Calu3 (cell line): ENCODE results near the gene AHI1. TPM values are rescaled to one million over a fixed set of nuclear protein-coding genes. Genes with fewer than 3 reads are reported as not detected.

Source experiments
- BruUV-seq: library from RNA; stranded (reverse); fragments of 400-500 nt; replicated peaks from 2 replicates; lab custom pipeline; 2021; lab: Mats Ljungman, UMichigan
- CTCF ChIA-PET: fragments of 300-600 bp; sonication (Branson Sonifier 250); formaldehyde crosslinking; loops from one replicate; lab custom pipeline; 2022; ENCODE audit warnings: antibody characterized with exemption; lab: Charles Lee
- DNase-seq: peaks from one replicate; pipeline ENCODE4 v3.0.0; 2022
- H3K27ac Mint-ChIP-seq: one replicate; pipeline ENCODE4 v1.8.0; 2022; ENCODE audit warnings: mixed read lengths; ENCODE audit not compliant: unreplicated experiment
- H3K27me3 Mint-ChIP-seq: one replicate; pipeline ENCODE4 v1.8.0; 2022; ENCODE audit warnings: mixed read lengths; ENCODE audit not compliant: unreplicated experiment
- H3K36me3 Mint-ChIP-seq: one replicate; pipeline ENCODE4 v1.8.0; 2022; ENCODE audit warnings: mild to moderate bottlenecking, moderate library complexity, mixed read lengths; ENCODE audit not compliant: insufficient read depth, unreplicated experiment
- H3K4me1 Mint-ChIP-seq: one replicate; pipeline ENCODE4 v1.8.0; 2022; ENCODE audit warnings: mild to moderate bottlenecking, low read depth, mixed read lengths; ENCODE audit not compliant: unreplicated experiment
- H3K4me3 Mint-ChIP-seq: one replicate; pipeline ENCODE4 v1.8.0; 2022; ENCODE audit warnings: mild to moderate bottlenecking, low read depth, moderate library complexity, mixed read lengths; ENCODE audit not compliant: unreplicated experiment
- H3K9me3 Mint-ChIP-seq: one replicate; pipeline ENCODE4 v1.8.0; 2022; ENCODE audit warnings: low read depth, mixed read lengths; ENCODE audit not compliant: unreplicated experiment
- CTCF ChIP-seq: fragments of 200-600 bp; IDR thresholded peaks from one replicate; pipeline ENCODE4 v1.8.0; 2022; ENCODE audit warnings: antibody characterized with exemption; ENCODE audit not compliant: unreplicated experiment
- intact Hi-C: fragments of 100-400 bp; cut with micrococcal nuclease; formaldehyde crosslinking; loops from one replicate; pipeline ENCODE4 v1.10.0; 2022; ENCODE audit not compliant: unreplicated experiment
- total RNA-seq: library from RNA; stranded (reverse); gene quantifications from 2 replicates; pipeline ENCODE4 v1.2.3, GENCODE V29; 2022

AHI1 gene
- total RNA-seq, 1 experiment from 2014 or later: 18.0 TPM

- H3K27me3 Mint-ChIP-seq: no peaks in the 10 kb centered on the region
- CTCF ChIA-PET: interaction anchor here (0.8 kb wide), 1 partner anchor 16 kb away, joined by 3 read pairs; no protein-coding TSS in a partner anchor
- BruUV-seq: no TSS peak
Observed at GRCh38 chr6:135519348-135519747, 21.8 kb upstream of the AHI1 start.

GRCh38 chr6:135517527-135517926 lies 20.0 kb upstream of the AHI1 start:
- intact Hi-C loops: no loop called here
- CTCF ChIA-PET: no interaction called here
- Mint-ChIP-seq H3K36me3 (no peaks in the 10 kb centered on the region), H3K27ac (no peak overlapping the region), H3K4me3 (no peak overlapping the region), H3K4me1 (no peaks in the 10 kb centered on the region), H3K27me3 (no peaks in the 10 kb centered on the region), H3K9me3 (peaks cover 2% of the 10 kb centered on the region)
- TF ChIP-seq CTCF: no peak
- no peak for DNase-seq
- no TSS peak for BruUV-seq

More at GRCh38 chr6:135519348-135519747, 21.8 kb upstream of the AHI1 start:
- no peak for DNase-seq
- Mint-ChIP-seq H3K36me3 (no peaks in the 10 kb centered on the region), H3K9me3 (peaks cover 2% of the 10 kb centered on the region), H3K4me3 (no peak overlapping the region), H3K27ac (no peak overlapping the region), H3K4me1 (peaks cover 12% of the 10 kb centered on the region)
- TF ChIP-seq CTCF: no peak
- intact Hi-C loops: no loop called here

GRCh38 chr6:135514706-135515105 lies 17.2 kb upstream of the AHI1 start:
- no TSS peak for BruUV-seq
- Mint-ChIP-seq H3K36me3 (no peaks in the 10 kb centered on the region), H3K9me3 (peaks cover 2% of the 10 kb centered on the region), H3K4me3 (no peak overlapping the region), H3K27ac (no peak overlapping the region), H3K4me1 (no peaks in the 10 kb centered on the region), H3K27me3 (no peaks in the 10 kb centered on the region)
- no peak for DNase-seq
- no peak for TF ChIP-seq CTCF
- CTCF ChIA-PET: no interaction called here
- intact Hi-C loops: no loop called here

GRCh38 chr6:135506270-135506997 lies 8.9 kb upstream of the AHI1 start:
- CTCF ChIA-PET: no interaction called here
- intact Hi-C loops: loop anchor here (10.0 kb wide), 2 partner anchors 718 to 808 kb away; no protein-coding TSS in a partner anchor
- Mint-ChIP-seq H3K9me3 (no peaks in the 10 kb centered on the region), H3K27me3 (no peaks in the 10 kb centered on the region), H3K4me3 (no peak overlapping the region), H3K36me3 (no peaks in the 10 kb centered on the region), H3K27ac (no peak overlapping the region), H3K4me1 (peaks cover 16% of the 10 kb centered on the region)
- peak; percentile 21 for TF ChIP-seq CTCF
- DNase-seq: peak; percentile 8
- no TSS peak for BruUV-seq
